ENCODE data around the gene CAVIN2.

DNA sequence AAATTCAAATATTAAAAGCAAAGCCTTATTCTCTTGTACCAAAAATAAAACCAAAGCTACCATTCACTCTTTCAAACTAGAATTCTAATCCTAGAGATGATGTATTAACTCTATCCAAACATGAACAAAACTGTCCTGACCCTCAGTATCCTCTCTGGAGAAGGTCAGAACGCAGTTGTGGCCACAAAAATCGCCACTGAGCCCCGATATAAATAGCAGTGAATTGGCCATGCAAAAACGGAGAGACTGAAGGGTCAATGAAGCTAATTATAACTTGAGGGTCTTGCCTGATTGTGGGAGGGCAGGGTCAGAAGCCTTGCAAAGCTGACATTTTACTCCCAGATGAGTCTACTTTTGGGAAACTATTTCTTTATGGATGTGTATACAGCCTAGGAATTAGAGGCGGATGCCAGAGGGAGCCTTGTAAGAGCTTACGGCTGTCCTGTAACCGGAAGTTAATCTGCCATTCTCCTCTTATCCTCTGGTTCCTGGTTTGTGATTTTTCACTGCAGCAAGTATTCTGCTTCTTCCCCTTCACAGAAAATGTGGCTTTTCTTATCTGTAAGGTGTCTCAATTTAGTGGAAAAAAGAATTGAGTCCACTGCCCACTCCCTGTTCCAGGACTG, 28.1 kb downstream of the CAVIN2 start:
- TF ChIP-seq, protein P1, sequence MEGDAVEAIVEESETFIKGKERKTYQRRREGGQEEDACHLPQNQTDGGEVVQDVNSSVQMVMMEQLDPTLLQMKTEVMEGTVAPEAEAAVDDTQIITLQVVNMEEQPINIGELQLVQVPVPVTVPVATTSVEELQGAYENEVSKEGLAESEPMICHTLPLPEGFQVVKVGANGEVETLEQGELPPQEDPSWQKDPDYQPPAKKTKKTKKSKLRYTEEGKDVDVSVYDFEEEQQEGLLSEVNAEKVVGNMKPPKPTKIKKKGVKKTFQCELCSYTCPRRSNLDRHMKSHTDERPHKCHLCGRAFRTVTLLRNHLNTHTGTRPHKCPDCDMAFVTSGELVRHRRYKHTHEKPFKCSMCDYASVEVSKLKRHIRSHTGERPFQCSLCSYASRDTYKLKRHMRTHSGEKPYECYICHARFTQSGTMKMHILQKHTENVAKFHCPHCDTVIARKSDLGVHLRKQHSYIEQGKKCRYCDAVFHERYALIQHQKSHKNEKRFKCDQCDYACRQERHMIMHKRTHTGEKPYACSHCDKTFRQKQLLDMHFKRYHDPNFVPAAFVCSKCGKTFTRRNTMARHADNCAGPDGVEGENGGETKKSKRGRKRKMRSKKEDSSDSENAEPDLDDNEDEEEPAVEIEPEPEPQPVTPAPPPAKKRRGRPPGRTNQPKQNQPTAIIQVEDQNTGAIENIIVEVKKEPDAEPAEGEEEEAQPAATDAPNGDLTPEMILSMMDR (conservative IDR thresholded peaks at IDR 0.05; ENCODE audit: low read length): no peak
- no peak for TF ChIP-seq EZH2phosphoT487 (IDR thresholded peaks at IDR 0.05; ENCODE audit: borderline replicate concordance)
